NB4 (cell line): ENCODE measurements around the gene RNF169.

Experiments
- DNase-seq: peaks from one replicate; pipeline ENCODE4 v3.0.0; 2010; ENCODE audit warnings: low read depth
- H3K4me3 ChIP-seq: one replicate; pipeline ENCODE4 v1.5.1; 2011; ENCODE audit warnings: mild to moderate bottlenecking, low read depth, low read length, moderate library complexity
- MYC ChIP-seq: IDR thresholded peaks from 2 replicates; pipeline ENCODE4 v1.6.1; 2011; ENCODE audit warnings: low read depth, low read length
- POLR2A ChIP-seq: IDR thresholded peaks from 2 replicates; pipeline ENCODE4 v1.6.1; 2011; ENCODE audit warnings: mild to moderate bottlenecking; ENCODE audit not compliant: insufficient read length; ENCODE audit errors: extremely low read depth
- TF ChIP-seq, protein P1 (sequence below): IDR thresholded peaks from one replicate; pipeline ENCODE4 v1.5.1; 2012; ENCODE audit warnings: low read depth, low read length
- TF ChIP-seq, protein P2 (sequence below): IDR thresholded peaks from 2 replicates; pipeline ENCODE4 v1.6.1; 2011; ENCODE audit warnings: low read depth, low read length

The RNF169 gene

GRCh38 chr11:74735365-74735928 is 13.2 kb upstream of the RNF169 start:
- TF ChIP-seq, protein P1, sequence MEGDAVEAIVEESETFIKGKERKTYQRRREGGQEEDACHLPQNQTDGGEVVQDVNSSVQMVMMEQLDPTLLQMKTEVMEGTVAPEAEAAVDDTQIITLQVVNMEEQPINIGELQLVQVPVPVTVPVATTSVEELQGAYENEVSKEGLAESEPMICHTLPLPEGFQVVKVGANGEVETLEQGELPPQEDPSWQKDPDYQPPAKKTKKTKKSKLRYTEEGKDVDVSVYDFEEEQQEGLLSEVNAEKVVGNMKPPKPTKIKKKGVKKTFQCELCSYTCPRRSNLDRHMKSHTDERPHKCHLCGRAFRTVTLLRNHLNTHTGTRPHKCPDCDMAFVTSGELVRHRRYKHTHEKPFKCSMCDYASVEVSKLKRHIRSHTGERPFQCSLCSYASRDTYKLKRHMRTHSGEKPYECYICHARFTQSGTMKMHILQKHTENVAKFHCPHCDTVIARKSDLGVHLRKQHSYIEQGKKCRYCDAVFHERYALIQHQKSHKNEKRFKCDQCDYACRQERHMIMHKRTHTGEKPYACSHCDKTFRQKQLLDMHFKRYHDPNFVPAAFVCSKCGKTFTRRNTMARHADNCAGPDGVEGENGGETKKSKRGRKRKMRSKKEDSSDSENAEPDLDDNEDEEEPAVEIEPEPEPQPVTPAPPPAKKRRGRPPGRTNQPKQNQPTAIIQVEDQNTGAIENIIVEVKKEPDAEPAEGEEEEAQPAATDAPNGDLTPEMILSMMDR = no peak
- no peak for TF ChIP-seq POLR2A
- TF ChIP-seq, protein P2, sequence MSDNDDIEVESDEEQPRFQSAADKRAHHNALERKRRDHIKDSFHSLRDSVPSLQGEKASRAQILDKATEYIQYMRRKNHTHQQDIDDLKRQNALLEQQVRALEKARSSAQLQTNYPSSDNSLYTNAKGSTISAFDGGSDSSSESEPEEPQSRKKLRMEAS = no peak
- no peak for TF ChIP-seq MYC
- no peak overlapping the region for H3K4me3 ChIP-seq
- peak; percentile 74 for DNase-seq

- TF ChIP-seq MYC (no peak), POLR2A (no peak)
- TF ChIP-seq, protein P1 = no peak
- TF ChIP-seq, protein P2 = no peak
- H3K4me3 ChIP-seq = no peak overlapping the region
- DNase-seq = peak; percentile 49
These were observed 12.6 kb upstream of the RNF169 start for GRCh38 chr11:74736031-74736430.

GRCh38 chr11:74739546-74740270 is 8.9 kb upstream of the RNF169 start:
- DNase-seq = peak; percentile 73
- no peak overlapping the region for H3K4me3 ChIP-seq
- TF ChIP-seq, protein P1 = peak; percentile 97
- no peak for TF ChIP-seq MYC

DNA sequence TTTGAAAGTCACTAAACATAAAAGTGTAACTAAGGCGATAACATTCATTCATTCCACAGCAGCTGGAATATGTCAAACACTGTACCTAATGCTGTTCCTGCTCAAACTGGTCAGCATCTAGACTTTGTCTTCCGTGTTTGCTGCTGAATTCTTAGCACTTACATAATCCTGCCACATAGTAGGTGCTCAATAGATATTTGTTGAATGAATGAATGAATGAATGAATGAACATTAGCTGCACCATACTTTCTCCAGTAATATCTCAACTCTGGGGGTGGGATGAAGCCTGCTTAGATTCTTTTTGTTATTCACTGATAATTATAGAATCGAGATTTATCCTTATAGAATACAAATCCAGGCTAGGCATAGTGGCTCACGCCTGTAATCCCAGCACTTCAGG is 6.6 kb upstream of the RNF169 start:
- no peak for TF ChIP-seq POLR2A
- TF ChIP-seq, protein P1 = no peak
- no peak for TF ChIP-seq MYC
- TF ChIP-seq, protein P2 = no peak
- H3K4me3 ChIP-seq = no peak overlapping the region
- DNase-seq = no peak

GRCh38 chr11:74743640-74744039 is 5.0 kb upstream of the RNF169 start:
- no peak overlapping the region for H3K4me3 ChIP-seq
- DNase-seq = no peak
- no peak for TF ChIP-seq MYC
- TF ChIP-seq, protein P1 = no peak

DNA sequence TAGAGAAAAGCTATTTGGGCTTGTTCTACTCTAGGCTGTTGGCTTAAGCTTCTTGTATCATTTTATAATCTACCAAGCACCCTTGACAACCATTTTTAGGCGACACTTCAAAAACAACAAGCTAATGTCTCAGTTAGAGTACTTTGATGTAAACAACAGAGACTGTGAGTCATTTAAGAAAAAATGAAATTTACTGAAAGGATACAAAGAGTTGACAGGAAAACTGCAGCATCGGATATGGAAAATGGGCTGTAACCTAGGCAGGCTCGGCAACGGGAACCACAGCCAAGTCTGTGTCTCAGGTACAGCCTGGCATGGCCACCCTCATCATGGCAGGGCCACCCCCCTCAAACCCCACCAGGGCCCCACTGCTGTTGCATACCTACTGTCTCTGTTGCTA is 4.4 kb upstream of the RNF169 start:
- no peak overlapping the region for H3K4me3 ChIP-seq
- no peak for DNase-seq
- TF ChIP-seq MYC (no peak), POLR2A (no peak)
- TF ChIP-seq, protein P1 = no peak
- TF ChIP-seq, protein P2 = no peak
